GM19467 (cell line): ENCODE measurements around the gene MTRFR.
A peak's percentile ranks its signal among the peaks of the same experiment; 100 is the strongest.
"Not testable (repeated sequence)": the region's sequence is repeated elsewhere in the genome, so short reads cannot be mapped to it uniquely, and the experiment has no call there.

Source experiments
- ATAC-seq: cut with Tn5 transposase; IDR thresholded peaks from one replicate; pipeline ENCODE4 v1.9.1; 2021; ENCODE audit warnings: mild to moderate bottlenecking, moderate library complexity; ENCODE audit not compliant: unreplicated experiment

MTRFR gene

GRCh38 chr12:123232807-123233504, at the start of gene MTRFR, which contains the start of gene MPHOSPH9:
Gene MTRFR (plus strand): TSS chr12:123233436. CDS start chr12:123253675, 20,239 bp downstream.
Gene MPHOSPH9 (minus strand): TSS chr12:123233141. CDS start chr12:123230364, 2,777 bp downstream.
- ATAC-seq, result peak; percentile 76

GRCh38 chr12:123187637-123188036, 45.6 kb upstream of the MTRFR start:
- no peak for ATAC-seq

- ATAC-seq, result no peak
Observed at GRCh38 chr12:123199936-123200335, 33.3 kb upstream of the MTRFR start.

- no peak for ATAC-seq
Observed at GRCh38 chr12:123200414-123200813, 32.8 kb upstream of the MTRFR start.

- ATAC-seq, result not testable (repeated sequence)
Observed at GRCh38 chr12:123206794-123207193, 26.4 kb upstream of the MTRFR start.

- not testable (repeated sequence) for ATAC-seq
Observed at GRCh38 chr12:123207815-123208214, 25.4 kb upstream of the MTRFR start.

- no peak for ATAC-seq
Observed at GRCh38 chr12:123223241-123223668, 10.0 kb upstream of the MTRFR start.

GRCh38 chr12:123225443-123225842, 7.8 kb upstream of the MTRFR start:
- no peak for ATAC-seq

- no peak for ATAC-seq
Observed at GRCh38 chr12:123227581-123228258, 5.5 kb upstream of the MTRFR start.

- ATAC-seq, result no peak
Observed at GRCh38 chr12:123229051-123229450, 4.2 kb upstream of the MTRFR start.

- ATAC-seq, result no peak
Observed at GRCh38 chr12:123231931-123232330, 1.3 kb upstream of the MTRFR start.

- ATAC-seq, result no peak
Observed at GRCh38 chr12:123232472-123232806, 797 bp upstream of the MTRFR start.

- peak; percentile 10 for ATAC-seq
Observed at GRCh38 chr12:123233505-123234308, 471 bp downstream of the MTRFR start.

GRCh38 chr12:123237646-123238329, 4.6 kb downstream of the MTRFR start:
- no peak for ATAC-seq

- no peak for ATAC-seq
Observed at GRCh38 chr12:123238330-123238682, 5.1 kb downstream of the MTRFR start.

GRCh38 chr12:123238961-123239360, 5.7 kb downstream of the MTRFR start:
- no peak for ATAC-seq

GRCh38 chr12:123242116-123242904, 9.1 kb downstream of the MTRFR start:
- ATAC-seq, result no peak

- ATAC-seq, result no peak
Observed at GRCh38 chr12:123243671-123244262, 10.5 kb downstream of the MTRFR start.

- no peak for ATAC-seq
Observed at GRCh38 chr12:123245678-123246077, 12.4 kb downstream of the MTRFR start.

- ATAC-seq, result not testable (repeated sequence)
Observed at GRCh38 chr12:123248129-123248528, 14.9 kb downstream of the MTRFR start.
